ENCODE data around the gene ZMYND15. TPM values are rescaled to one million over a fixed set of nuclear protein-coding genes. Genes with fewer than 3 reads are reported as not detected.

Gene ZMYND15
- total and polyA plus RNA-seq, 2 experiments from 2014 or later: 0.32 to 1.4 TPM

GRCh38 chr17:4789701-4789950 is 50.0 kb downstream of the ZMYND15 start:
- Mint-ChIP-seq H3K27me3 (ENCODE audit: insufficient read depth, low read depth, poor library complexity) (peaks cover 40% of the 10 kb centered on the region), H3K36me3 (ENCODE audit: low read depth) (peaks cover 5% of the 10 kb centered on the region; the same call in 1 of the 3 replicates), H3K4me3 (peak overlapping the region; percentile 78), H3K9me3 (no peaks in the 10 kb centered on the region; the same call in 2 of the 3 replicates), H3K27ac (no peak overlapping the region), H3K4me1 (peaks cover 23% of the 10 kb centered on the region)
- Histone ChIP-seq H3F3A (replicated peaks; ENCODE audit: low read depth) (peaks cover 19% of the 10 kb centered on the region; the same call in 1 of the 2 replicates), H4K20me1 (replicated peaks; ENCODE audit: insufficient read depth) (no peaks in the 10 kb centered on the region), H3K4me2 (peak overlapping the region; percentile 99), H3K4me3 (peak overlapping the region; percentile 87), H3K27me3 (ENCODE audit: insufficient read depth) (peaks cover 42% of the 10 kb centered on the region), H3K36me3 (ENCODE audit: insufficient read depth) (no peaks in the 10 kb centered on the region), H3K79me2 (replicated peaks; ENCODE audit: insufficient read depth) (no peaks in the 10 kb centered on the region), H2AFZ (peak overlapping the region; percentile 88), H3K4me1 (ENCODE audit: insufficient read depth) (peaks cover 30% of the 10 kb centered on the region), H3K9me2 (ENCODE audit: insufficient read depth) (no peaks in the 10 kb centered on the region), H3K27ac (ENCODE audit: low read depth) (no peak overlapping the region)
- ATAC-seq (peak; percentile 42), DNase-seq (ENCODE audit: low spot score) (peak; percentile 64)
- TF ChIP-seq POLR2AphosphoS5 (IDR thresholded peaks at IDR 0.05; ENCODE audit: low read depth) (no peak), CTCF (conservative IDR thresholded peaks at IDR 0.05; ENCODE audit: low read depth in 2 of 2) (no peak), ZNF331 (CRISPR knock-in tag; IDR thresholded peaks at IDR 0.05; ENCODE audit: low read depth) (no peak), ZNF114 (CRISPR knock-in tag; IDR thresholded peaks at IDR 0.05) (no peak), STAT1 (IDR thresholded peaks at IDR 0.05; ENCODE audit: unreplicated experiment) (no peak), EZH2phosphoT487 (IDR thresholded peaks at IDR 0.05; ENCODE audit: unreplicated experiment) (no peak), ZNF462 (CRISPR knock-in tag; IDR thresholded peaks at IDR 0.05) (no peak), ETS1 (IDR thresholded peaks at IDR 0.05) (no peak), JUNB (IDR thresholded peaks at IDR 0.05; ENCODE audit: unreplicated experiment) (no peak)

All from GM23338 (cell line).